ENCODE data around the gene PADI6.

The PADI6 gene

GRCh38 chr1:17335821-17336710 is 35.9 kb upstream of the PADI6 start:
- ChIA-PET POLR2A (no interaction called here), CTCF (interaction anchor here (0.6 to 4.1 kb wide), 28 partner anchors 9 to 619 kb away, joined by 3 to 30 read pairs (median 4); no protein-coding TSS in a partner anchor)

GRCh38 chr1:17338706-17339493 is 33.1 kb upstream of the PADI6 start:
- Histone ChIP-seq H3K9me3 (ENCODE audit: control insufficient read depth, insufficient read depth, low read depth, low read length) (no peaks in the 10 kb centered on the region), H3K4me1 (ENCODE audit: control insufficient read depth, insufficient read depth, low read length) (no peaks in the 10 kb centered on the region), H3K36me3 (ENCODE audit: control insufficient read depth in 2 of 2, insufficient read depth in 1 of 2, low read length in 2 of 2) (no peaks in the 10 kb centered on the region), H3K27ac (ENCODE audit: extremely low read depth, low read depth, low read length) (no peak overlapping the region), H3K4me3 (ENCODE audit: low read depth, low read length) (no peak overlapping the region)
- ChIA-PET CTCF (interaction anchor here (1.0 to 4.1 kb wide), 5 partner anchors 65 to 279 kb away, joined by 3 to 30 read pairs (median 4); no protein-coding TSS in a partner anchor), POLR2A (interaction anchor here (0.5 kb wide), 1 partner anchor 100 kb away, joined by 3 read pairs; no protein-coding TSS in a partner anchor)
- TF ChIP-seq ZNF837 (tag by site-specific recombination; IDR thresholded peaks at IDR 0.05) (no peak), HOXD13 (CRISPR knock-in tag; IDR thresholded peaks at IDR 0.05; ENCODE audit: borderline replicate concordance) (no peak), ZNF302 (tag by site-specific recombination; IDR thresholded peaks at IDR 0.05; ENCODE audit: low read depth) (no peak), GLIS2 (tag by site-specific recombination; IDR thresholded peaks at IDR 0.05) (no peak), GLI4 (tag by site-specific recombination; IDR thresholded peaks at IDR 0.05) (no peak), ZNF658 (tag by site-specific recombination; IDR thresholded peaks at IDR 0.05) (no peak), SCRT1 (tag by site-specific recombination; IDR thresholded peaks at IDR 0.05; ENCODE audit: borderline replicate concordance) (no peak), YY2 (tag by site-specific recombination; IDR thresholded peaks at IDR 0.05) (no peak), ZBTB26 (tag by site-specific recombination; optimal IDR thresholded peaks at IDR 0.05) (no peak), ZNF560 (tag by site-specific recombination; IDR thresholded peaks at IDR 0.05; ENCODE audit: borderline replicate concordance) (no peak), BCL6B (tag by site-specific recombination; IDR thresholded peaks at IDR 0.05) (no peak), ZNF10 (tag by site-specific recombination; IDR thresholded peaks at IDR 0.05) (no peak), ZNF449 (tag by site-specific recombination; IDR thresholded peaks at IDR 0.05) (no peak), ZNF510 (tag by site-specific recombination; IDR thresholded peaks at IDR 0.05; ENCODE audit: insufficient replicate concordance) (no peak), ZNF777 (tag by site-specific recombination; IDR thresholded peaks at IDR 0.05; ENCODE audit: borderline replicate concordance) (no peak)

More at GRCh38 chr1:17335821-17336710, 35.9 kb upstream of the PADI6 start:
- no peaks in the 10 kb centered on the region for H3K36me3 ChIP-seq (ENCODE audit: control insufficient read depth in 2 of 2, insufficient read depth in 1 of 2, low read length in 2 of 2)
- H3K9me3 ChIP-seq (ENCODE audit: control insufficient read depth, insufficient read depth, low read depth, low read length), result no peaks in the 10 kb centered on the region
- H3K4me3 ChIP-seq (ENCODE audit: low read depth, low read length), result no peak overlapping the region
- no peak overlapping the region for H3K27ac ChIP-seq (ENCODE audit: extremely low read depth, low read depth, low read length)
- TF ChIP-seq ZFHX2 (tag by site-specific recombination; conservative IDR thresholded peaks at IDR 0.05) (0 out of 2 replicates have a peak, but pooled peaks have one; percentile 14), ZNF175 (tag by site-specific recombination; IDR thresholded peaks at IDR 0.05) (no peak)
- H3K4me1 ChIP-seq (ENCODE audit: control insufficient read depth, insufficient read depth, low read length), result no peaks in the 10 kb centered on the region
